ENCODE measurements around the gene MED10.

The MED10 gene

DNA sequence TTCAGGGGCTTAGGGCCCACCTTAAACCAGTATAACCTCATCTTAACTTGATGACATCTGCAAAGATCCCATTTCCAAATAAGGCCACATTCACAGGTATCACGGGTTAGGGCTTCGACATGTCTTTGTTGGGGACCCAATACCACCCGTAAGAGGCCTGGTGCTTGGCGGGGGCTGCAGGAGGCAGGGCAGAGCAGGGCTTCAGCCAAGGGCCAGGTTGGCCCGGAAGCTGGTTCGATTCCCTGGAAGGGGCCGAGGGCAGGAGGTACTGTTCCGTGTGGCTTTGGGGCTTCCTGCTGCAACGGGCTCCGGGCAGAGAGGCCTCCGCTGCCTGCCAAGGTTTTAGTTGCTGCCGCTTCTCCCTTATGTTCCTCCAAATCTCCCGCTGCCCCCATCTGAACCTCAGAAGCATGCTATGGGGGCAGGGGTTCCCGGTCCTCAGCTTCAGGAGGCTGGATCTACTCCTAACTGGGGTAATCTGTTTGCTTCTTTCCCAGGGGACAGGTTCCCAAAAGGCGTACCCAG, 29.8 kb downstream of the MED10 start:
- DNase-seq (ENCODE audit: low spot score), result no peak

DNA sequence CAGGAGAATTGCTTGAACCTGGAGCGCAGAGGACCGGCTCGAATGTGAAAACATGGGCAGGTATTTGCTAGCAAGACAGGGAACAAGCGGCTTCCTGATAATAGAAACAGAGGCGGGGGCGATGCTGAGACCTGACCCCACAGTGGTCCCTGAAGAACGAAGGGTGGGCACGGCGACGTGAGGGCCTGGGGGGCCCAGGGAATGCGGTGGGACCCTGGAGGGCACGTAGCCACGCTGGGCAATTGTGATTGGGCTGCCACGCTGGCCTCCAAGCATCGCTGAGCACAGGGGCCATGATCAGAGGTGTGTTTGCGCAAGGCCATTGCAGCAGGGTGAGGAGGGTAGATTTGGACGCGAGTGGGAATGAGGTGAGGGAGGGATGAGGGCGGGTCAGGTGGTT, 30.7 kb downstream of the MED10 start:
- no peak for DNase-seq (ENCODE audit: low spot score)

- DNase-seq (ENCODE audit: low spot score), result no peak
Measured at GRCh38 chr5:6347165-6347564, 31.2 kb downstream of the MED10 start.

- no peak for DNase-seq (ENCODE audit: low spot score)
Measured at GRCh38 chr5:6344593-6344989, 33.8 kb downstream of the MED10 start.

- DNase-seq (ENCODE audit: low spot score), result no peak
Measured at GRCh38 chr5:6343951-6344592, 34.3 kb downstream of the MED10 start.

- DNase-seq (ENCODE audit: low spot score), result no peak
Measured at GRCh38 chr5:6342689-6343315, 35.5 kb downstream of the MED10 start.

DNA sequence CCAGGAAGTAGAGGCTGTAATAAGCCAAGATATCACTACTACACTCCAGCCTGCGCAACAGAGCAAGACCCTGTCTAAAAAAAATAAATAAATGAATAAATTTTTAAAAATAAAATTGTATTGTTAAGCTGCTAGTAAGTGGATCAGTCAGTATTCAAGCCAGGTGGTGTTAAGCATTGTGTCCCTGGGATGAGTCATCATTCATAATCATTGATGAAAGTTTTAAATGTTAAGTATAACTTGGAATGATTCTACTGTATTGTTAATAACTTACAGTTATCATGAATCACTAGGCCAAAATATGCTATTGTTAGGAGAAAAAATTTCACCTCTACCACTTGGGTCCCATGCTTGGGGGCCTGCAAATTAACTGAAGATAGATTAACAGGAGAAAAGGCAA, 38.2 kb downstream of the MED10 start:
- DNase-seq (ENCODE audit: low spot score), result no peak

DNA sequence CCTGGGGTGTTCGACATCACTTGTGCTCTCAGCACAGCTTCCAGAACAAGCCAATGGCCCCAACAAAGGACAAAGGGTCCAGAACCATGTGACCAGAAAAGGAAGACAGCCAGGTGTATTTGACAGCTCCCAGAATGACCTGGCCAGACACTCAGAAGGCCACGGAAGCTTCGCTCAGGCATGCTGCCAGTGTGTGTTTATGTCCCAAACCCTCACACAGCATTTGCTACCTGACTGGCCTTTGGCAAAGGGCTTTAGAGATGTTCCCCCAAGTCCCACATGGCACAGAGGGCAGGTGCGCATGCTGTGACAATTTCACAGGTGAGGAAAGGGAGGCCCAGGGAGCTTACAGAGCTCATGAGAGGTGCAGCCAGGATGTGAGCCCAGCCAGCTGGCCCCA, 39.5 kb downstream of the MED10 start:
- DNase-seq (ENCODE audit: low spot score), result no peak

- DNase-seq (ENCODE audit: low spot score), result no peak
Measured at GRCh38 chr5:6338135-6338534, 40.2 kb downstream of the MED10 start.

- DNase-seq (ENCODE audit: low spot score), result no peak
Measured at GRCh38 chr5:6333182-6333905, 45.0 kb downstream of the MED10 start.

GRCh38 chr5:6328173-6328572, 50.2 kb downstream of the MED10 start:
- DNase-seq (ENCODE audit: low spot score), result no peak

DNA sequence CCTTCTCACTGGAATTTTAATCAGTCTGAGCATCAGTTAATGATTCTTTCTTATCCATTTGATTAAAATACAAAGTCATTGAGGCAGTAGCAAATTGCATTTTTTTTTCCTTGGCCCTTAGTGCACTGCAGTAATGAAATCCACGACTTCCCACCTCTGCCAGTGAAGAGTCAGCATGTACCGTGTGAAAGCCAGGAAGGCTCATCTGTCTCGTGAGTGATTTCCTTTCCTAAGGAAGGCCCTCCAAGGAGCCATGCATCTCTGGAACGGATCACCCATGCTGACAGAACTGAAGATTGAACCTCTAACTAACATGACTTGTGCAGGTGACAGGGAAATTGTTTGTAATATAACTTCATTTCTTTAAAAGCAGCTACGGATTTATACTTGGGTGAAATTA, 51.6 kb downstream of the MED10 start:
- DNase-seq (ENCODE audit: low spot score), result no peak

DNA sequence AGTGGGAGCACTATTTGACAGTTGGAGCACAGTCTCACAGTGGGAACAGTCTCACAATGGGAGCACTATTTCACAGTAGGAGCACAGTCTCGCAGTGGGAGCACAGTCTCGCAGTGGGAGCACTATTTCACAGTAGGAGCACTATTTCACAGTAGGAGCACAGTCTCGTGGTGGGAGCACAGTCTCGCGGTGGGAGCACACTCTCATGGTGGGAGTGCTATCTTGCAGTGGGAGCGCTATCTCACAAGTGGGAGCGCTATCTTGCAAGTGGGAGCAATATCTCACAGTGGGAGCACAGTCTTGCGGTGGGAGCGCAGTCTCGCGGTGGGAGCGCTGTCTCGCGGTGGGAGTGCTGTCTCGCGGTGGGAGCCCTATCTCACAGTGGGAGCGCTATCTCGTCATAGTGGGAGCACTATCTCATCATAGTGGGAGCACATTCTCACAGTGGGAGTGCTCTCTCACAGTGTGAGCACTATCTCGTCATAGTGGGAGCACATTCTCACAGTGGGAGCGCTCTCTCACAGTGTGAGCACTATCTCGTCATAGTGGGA, 56.1 kb downstream of the MED10 start:
- DNase-seq (ENCODE audit: low spot score), result no peak

Data from AG20443 (cell line).